ENCODE results near the gene SCYGR3. TPM values are rescaled to one million over a fixed set of nuclear protein-coding genes. Genes with fewer than 3 reads are reported as not detected.

The SCYGR3 gene
- not detected for total RNA-seq

GRCh38 chr2:227614740-227615139 lies at the start of gene SCYGR3:
SCYGR3 (minus strand) TSS chr2:227614840; CDS start chr2:227614840, 0 bp downstream.
- Mint-ChIP-seq H3K4me1 (no peaks in the 10 kb centered on the region), H3K27me3 (peaks cover 17% of the 10 kb centered on the region), H3K27ac (no peak within 1 kb of the TSS), H3K4me3 (no peak within 1 kb of the TSS), H3K9me3 (no peaks in the 10 kb centered on the region), H3K36me3 (ENCODE audit: low read depth) (no peaks in the 10 kb centered on the region)
- ChIA-PET POLR2A (no interaction called here), CTCF (no interaction called here)
- DNase-seq = no peak

DNA sequence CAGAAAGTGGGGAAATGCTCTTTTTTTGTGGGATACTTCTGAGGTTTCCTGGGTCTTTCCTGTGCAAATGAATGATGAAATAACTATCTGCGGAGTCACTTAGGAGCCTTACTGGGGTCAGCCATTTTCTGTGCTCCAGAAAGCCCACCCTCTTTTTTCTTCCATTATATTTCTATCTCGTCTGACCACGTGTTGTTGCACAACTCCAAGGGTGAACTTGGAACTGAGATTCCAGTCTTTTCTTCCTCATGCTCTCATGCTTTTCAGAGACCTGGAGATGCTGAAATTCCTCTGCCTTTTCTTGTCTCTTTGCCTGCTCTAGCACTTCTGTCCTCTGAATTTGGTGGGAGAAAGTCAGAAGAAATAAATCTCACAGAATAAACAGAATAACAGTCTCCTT lies 47.2 kb upstream of the SCYGR3 start:
- DNase-seq = no peak

GRCh38 chr2:227661025-227661649 lies 46.5 kb upstream of the SCYGR3 start:
- no peak overlapping the region for H3K27ac Mint-ChIP-seq
- no peaks in the 10 kb centered on the region for H3K4me1 Mint-ChIP-seq
- no peaks in the 10 kb centered on the region for H3K36me3 Mint-ChIP-seq (ENCODE audit: low read depth)
- no peaks in the 10 kb centered on the region for H3K9me3 Mint-ChIP-seq
- ChIA-PET POLR2A (no interaction called here), CTCF (no interaction called here)
- DNase-seq = no peak
- no peak overlapping the region for H3K4me3 Mint-ChIP-seq
- peaks cover 3% of the 10 kb centered on the region for H3K27me3 Mint-ChIP-seq

More for the DNA sequence above, 47.2 kb upstream of the SCYGR3 start:
- ChIA-PET CTCF (no interaction called here), POLR2A (no interaction called here)
- no peaks in the 10 kb centered on the region for H3K4me1 Mint-ChIP-seq
- no peaks in the 10 kb centered on the region for H3K9me3 Mint-ChIP-seq
- peaks cover 3% of the 10 kb centered on the region for H3K27me3 Mint-ChIP-seq
- no peak overlapping the region for H3K4me3 Mint-ChIP-seq
- H3K27ac Mint-ChIP-seq = no peak overlapping the region
- no peaks in the 10 kb centered on the region for H3K36me3 Mint-ChIP-seq (ENCODE audit: low read depth)

GRCh38 chr2:227657199-227657845 lies 42.7 kb upstream of the SCYGR3 start:
- H3K4me1 Mint-ChIP-seq = no peaks in the 10 kb centered on the region
- ChIA-PET CTCF (interaction anchor here (0.7 to 4.6 kb wide), 16 partner anchors 8 to 427 kb away, joined by 3 to 43 read pairs (median 4); no protein-coding TSS in a partner anchor), POLR2A (no interaction called here)
- no peaks in the 10 kb centered on the region for H3K36me3 Mint-ChIP-seq (ENCODE audit: low read depth)
- no peak for DNase-seq
- H3K27ac Mint-ChIP-seq = no peak overlapping the region
- H3K27me3 Mint-ChIP-seq = peaks cover 6% of the 10 kb centered on the region
- no peaks in the 10 kb centered on the region for H3K9me3 Mint-ChIP-seq
- H3K4me3 Mint-ChIP-seq = no peak overlapping the region

DNA sequence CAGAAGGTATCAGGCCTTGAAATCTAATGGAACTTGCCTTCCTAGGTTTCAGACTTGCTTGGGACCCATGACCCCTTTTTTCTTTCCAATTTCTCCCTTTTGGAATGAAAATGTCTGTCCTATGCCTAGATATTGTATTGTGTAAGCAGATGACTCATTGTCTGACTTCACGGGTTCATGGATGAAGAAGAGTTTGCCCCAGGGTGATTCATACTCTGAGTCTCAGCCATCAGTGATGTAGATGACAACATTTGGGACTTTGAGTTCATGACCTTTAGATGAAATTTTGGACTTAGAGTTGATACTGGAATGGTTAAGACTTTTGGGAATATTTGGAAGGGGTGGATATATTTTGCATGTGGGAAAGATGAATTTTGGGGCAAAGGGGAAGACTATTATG lies 40.8 kb upstream of the SCYGR3 start:
- Mint-ChIP-seq H3K36me3 (ENCODE audit: low read depth) (no peaks in the 10 kb centered on the region), H3K27me3 (peaks cover 4% of the 10 kb centered on the region), H3K27ac (no peak overlapping the region), H3K4me3 (no peak overlapping the region), H3K4me1 (no peaks in the 10 kb centered on the region), H3K9me3 (no peaks in the 10 kb centered on the region)
- DNase-seq = no peak
- CTCF ChIA-PET = no interaction called here
- POLR2A ChIA-PET = no interaction called here

- Mint-ChIP-seq H3K27ac (no peak overlapping the region), H3K27me3 (peaks cover 4% of the 10 kb centered on the region), H3K36me3 (ENCODE audit: low read depth) (no peaks in the 10 kb centered on the region), H3K4me1 (no peaks in the 10 kb centered on the region), H3K4me3 (no peak overlapping the region), H3K9me3 (no peaks in the 10 kb centered on the region)
- ChIA-PET POLR2A (no interaction called here), CTCF (no interaction called here)
- no peak for DNase-seq
These were observed 39.8 kb upstream of the SCYGR3 start for GRCh38 chr2:227654426-227654825.

GRCh38 chr2:227653419-227653818 lies 38.8 kb upstream of the SCYGR3 start:
- Mint-ChIP-seq H3K9me3 (no peaks in the 10 kb centered on the region), H3K4me1 (no peaks in the 10 kb centered on the region), H3K36me3 (ENCODE audit: low read depth) (no peaks in the 10 kb centered on the region), H3K27me3 (peaks cover 4% of the 10 kb centered on the region), H3K4me3 (no peak overlapping the region), H3K27ac (no peak overlapping the region)
- no peak for DNase-seq
- CTCF ChIA-PET = no interaction called here
- POLR2A ChIA-PET = no interaction called here

GRCh38 chr2:227643990-227644551 lies 29.4 kb upstream of the SCYGR3 start:
- ChIA-PET CTCF (interaction anchor here (0.7 to 0.9 kb wide), 2 partner anchors 15 to 170 kb away, joined by 3 read pairs; no protein-coding TSS in a partner anchor), POLR2A (no interaction called here)
- no peak for DNase-seq
- no peaks in the 10 kb centered on the region for H3K36me3 Mint-ChIP-seq (ENCODE audit: low read depth)
- no peak overlapping the region for H3K4me3 Mint-ChIP-seq
- no peaks in the 10 kb centered on the region for H3K9me3 Mint-ChIP-seq
- no peaks in the 10 kb centered on the region for H3K4me1 Mint-ChIP-seq
- H3K27ac Mint-ChIP-seq = no peak overlapping the region
- H3K27me3 Mint-ChIP-seq = peaks cover 15% of the 10 kb centered on the region

DNA sequence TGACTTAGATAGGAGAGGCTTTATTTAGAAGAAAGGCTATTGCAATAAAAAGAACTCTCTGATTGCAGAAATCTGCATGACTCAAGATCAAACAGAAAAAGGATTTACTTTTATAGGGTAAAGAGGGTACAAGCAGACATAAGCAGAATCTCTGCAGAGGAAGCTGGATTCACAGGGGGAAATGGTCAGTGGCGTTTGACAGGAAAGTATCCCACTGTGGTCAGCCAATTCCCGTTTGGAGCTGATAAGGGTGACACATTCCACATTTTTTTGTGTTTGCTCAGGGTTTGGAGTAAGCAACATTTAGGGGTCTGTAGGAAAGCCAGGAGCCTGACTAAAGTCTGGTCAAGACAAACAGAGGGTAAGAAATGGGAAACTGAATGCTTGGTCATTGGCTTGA lies 28.0 kb upstream of the SCYGR3 start:
- H3K9me3 Mint-ChIP-seq = no peaks in the 10 kb centered on the region
- CTCF ChIA-PET = no interaction called here

DNA sequence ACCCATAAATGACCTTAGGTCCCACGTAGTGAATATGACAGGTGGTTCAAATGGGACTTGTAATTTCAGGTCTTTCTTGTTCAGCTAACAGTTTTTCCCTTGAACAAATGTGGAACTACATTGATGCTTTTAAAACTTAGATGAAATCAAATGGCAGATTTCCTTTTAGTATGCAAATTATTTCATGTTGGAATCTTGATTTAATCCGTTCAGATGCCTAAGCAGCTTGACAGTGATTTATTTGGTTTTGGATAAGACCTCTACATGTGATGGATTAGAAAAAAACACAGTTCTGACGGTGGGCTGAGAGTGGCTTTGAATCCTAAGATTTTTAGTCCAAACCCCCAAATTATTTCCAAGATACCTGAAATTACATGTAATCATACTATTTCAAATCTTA lies 19.6 kb upstream of the SCYGR3 start:
- no peaks in the 10 kb centered on the region for H3K36me3 Mint-ChIP-seq (ENCODE audit: low read depth)
- no peak overlapping the region for H3K4me3 Mint-ChIP-seq
- no peak overlapping the region for H3K27ac Mint-ChIP-seq
- no peaks in the 10 kb centered on the region for H3K9me3 Mint-ChIP-seq
- H3K4me1 Mint-ChIP-seq = no peaks in the 10 kb centered on the region
- POLR2A ChIA-PET = no interaction called here
- H3K27me3 Mint-ChIP-seq = peaks cover 27% of the 10 kb centered on the region
- DNase-seq = no peak
- CTCF ChIA-PET = interaction anchor here (1.0 kb wide), 1 partner anchor 24 kb away, joined by 4 read pairs; no protein-coding TSS in a partner anchor

More for the DNA sequence above, 28.0 kb upstream of the SCYGR3 start:
- Mint-ChIP-seq H3K36me3 (ENCODE audit: low read depth) (no peaks in the 10 kb centered on the region), H3K4me1 (no peaks in the 10 kb centered on the region), H3K27me3 (peaks cover 10% of the 10 kb centered on the region), H3K4me3 (no peak overlapping the region), H3K27ac (no peak overlapping the region)
- no peak for DNase-seq
- POLR2A ChIA-PET = no interaction called here

GRCh38 chr2:227632827-227633226 lies 18.2 kb upstream of the SCYGR3 start:
- H3K27me3 Mint-ChIP-seq = peaks cover 33% of the 10 kb centered on the region
- no peak overlapping the region for H3K4me3 Mint-ChIP-seq
- DNase-seq = no peak
- no peaks in the 10 kb centered on the region for H3K36me3 Mint-ChIP-seq (ENCODE audit: low read depth)
- CTCF ChIA-PET = no interaction called here
- POLR2A ChIA-PET = no interaction called here
- H3K9me3 Mint-ChIP-seq = no peaks in the 10 kb centered on the region
- no peak overlapping the region for H3K27ac Mint-ChIP-seq
- H3K4me1 Mint-ChIP-seq = peaks cover 2% of the 10 kb centered on the region

GRCh38 chr2:227630322-227630721 lies 15.7 kb upstream of the SCYGR3 start:
- no peak overlapping the region for H3K4me3 Mint-ChIP-seq
- DNase-seq = no peak

DNA sequence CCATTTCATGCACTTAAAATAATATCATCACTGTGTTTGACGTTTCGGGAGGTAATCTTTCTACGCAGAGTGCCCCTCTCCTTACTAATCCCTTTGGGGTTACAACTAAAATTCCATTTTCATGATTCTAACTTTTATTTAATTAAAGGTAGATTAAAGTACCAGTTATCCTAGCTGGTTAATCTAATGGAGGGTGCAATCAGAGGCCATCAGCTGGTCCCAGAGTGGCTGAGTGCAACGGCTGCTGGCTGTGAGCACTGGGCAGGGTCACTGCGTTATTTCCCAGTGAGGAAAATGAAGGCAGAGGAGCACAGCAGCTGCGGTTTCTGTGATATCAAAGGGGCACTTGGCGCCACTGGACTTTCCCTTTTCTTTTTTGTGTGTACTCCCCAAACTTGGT lies 14.8 kb upstream of the SCYGR3 start:
- Mint-ChIP-seq H3K36me3 (ENCODE audit: low read depth) (no peaks in the 10 kb centered on the region), H3K4me1 (peaks cover 4% of the 10 kb centered on the region), H3K27me3 (peaks cover 39% of the 10 kb centered on the region), H3K4me3 (no peak overlapping the region), H3K27ac (no peak overlapping the region), H3K9me3 (no peaks in the 10 kb centered on the region)
- ChIA-PET CTCF (interaction anchor here (2.2 kb wide), 1 partner anchor 29 kb away, joined by 7 read pairs; no protein-coding TSS in a partner anchor), POLR2A (no interaction called here)
- no peak for DNase-seq

More at GRCh38 chr2:227630322-227630721, 15.7 kb upstream of the SCYGR3 start:
- CTCF ChIA-PET = interaction anchor here (1.4 kb wide), 1 partner anchor 136 kb away, joined by 3 read pairs; no protein-coding TSS in a partner anchor
- Mint-ChIP-seq H3K27ac (no peak overlapping the region), H3K36me3 (ENCODE audit: low read depth) (no peaks in the 10 kb centered on the region), H3K9me3 (no peaks in the 10 kb centered on the region), H3K4me1 (peaks cover 4% of the 10 kb centered on the region), H3K27me3 (peaks cover 39% of the 10 kb centered on the region)
- POLR2A ChIA-PET = no interaction called here
